GM20431 (cell line): ENCODE results near the gene CHCHD6.

Experiments used
- in situ Hi-C: fragments of 300-500 bp; cut with MseI, MboI; formaldehyde crosslinking; loops from one replicate; pipeline ENCODE4 v1.15.0; 2020; ENCODE audit warnings: low sequenced_read_pairs; ENCODE audit not compliant: unreplicated experiment

The CHCHD6 gene

DNA sequence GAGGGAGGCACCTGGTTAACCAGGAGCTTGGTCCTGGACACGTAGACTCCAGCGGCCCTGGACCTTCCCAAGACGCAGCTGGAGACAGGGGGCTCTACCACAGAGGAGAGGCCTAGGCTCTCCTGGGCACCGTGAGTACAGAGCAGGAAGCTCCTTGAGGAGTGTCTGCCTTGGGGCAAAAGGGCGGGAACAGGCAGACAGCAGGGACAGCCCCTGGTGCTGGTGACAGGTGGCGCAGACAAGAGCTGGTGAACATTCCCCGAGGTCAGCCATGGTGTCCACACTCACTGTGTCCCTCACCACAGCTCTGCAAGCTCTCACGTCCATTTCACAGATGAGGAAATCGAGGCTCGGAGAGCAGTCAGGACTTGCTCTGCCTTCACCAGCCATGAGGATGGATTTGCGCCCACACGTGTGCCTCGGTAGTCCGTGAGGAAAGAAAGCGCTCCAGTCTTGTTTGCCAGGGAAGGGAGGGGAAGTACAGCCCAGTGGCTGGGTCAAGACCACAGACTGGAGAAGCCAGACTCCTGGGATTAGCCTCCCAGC is 276.3 kb downstream of the CHCHD6 start:
- in situ Hi-C loops = loop anchor here (10.0 kb wide), 1 partner anchor 226 kb away; no protein-coding TSS in a partner anchor

GRCh38 chr3:126982126-126982470 is 278.1 kb downstream of the CHCHD6 start:
- in situ Hi-C loops = loop anchor here (10.0 kb wide), 1 partner anchor 227 kb away; no protein-coding TSS in a partner anchor

- in situ Hi-C loops = loop anchor here (10.0 kb wide), 1 partner anchor 228 kb away; no protein-coding TSS in a partner anchor
Observed at GRCh38 chr3:126982471-126983175, 278.6 kb downstream of the CHCHD6 start, which contains the start of gene PLXNA1. Gene PLXNA1 (plus strand): TSS chr3:126983115. CDS start chr3:126988594, 5,479 bp downstream.

DNA sequence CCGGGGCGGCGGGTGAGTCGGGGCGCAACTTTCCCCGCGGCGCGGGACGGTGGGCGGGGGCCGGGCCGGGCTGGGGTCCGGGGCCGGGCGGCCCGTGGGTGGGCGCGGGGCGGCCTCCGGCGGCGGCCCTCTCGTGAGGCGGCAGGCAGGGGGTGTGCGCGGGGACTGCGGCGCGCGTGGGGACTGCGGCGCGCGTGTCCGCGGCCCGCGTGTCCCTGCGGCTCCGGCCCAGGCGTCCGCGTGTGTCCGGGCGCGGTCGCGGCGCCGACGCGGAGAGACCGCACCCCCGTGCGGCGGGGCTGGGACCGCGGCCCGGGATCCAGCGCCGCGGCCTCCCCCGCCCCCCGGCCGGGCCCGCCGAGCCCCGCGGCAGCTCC is 279.2 kb downstream of the CHCHD6 start:
- in situ Hi-C loops = loop anchor here (10.0 kb wide), 1 partner anchor 228 kb away; no protein-coding TSS in a partner anchor

- in situ Hi-C loops = loop anchor here (10.0 kb wide), 1 partner anchor 229 kb away; no protein-coding TSS in a partner anchor
Observed at GRCh38 chr3:126983653-126984390, 279.8 kb downstream of the CHCHD6 start.

GRCh38 chr3:126984391-126985131 is 280.5 kb downstream of the CHCHD6 start:
- in situ Hi-C loops = loop anchor here (10.0 kb wide), 1 partner anchor 230 kb away; no protein-coding TSS in a partner anchor

- in situ Hi-C loops = loop anchor here (10.0 kb wide), 1 partner anchor 231 kb away; no protein-coding TSS in a partner anchor
Observed at GRCh38 chr3:126985132-126985985, 281.3 kb downstream of the CHCHD6 start.

- in situ Hi-C loops = loop anchor here (10.0 kb wide), 1 partner anchor 231 kb away; no protein-coding TSS in a partner anchor
Observed at GRCh38 chr3:126986001-126986400, 282.0 kb downstream of the CHCHD6 start.

DNA sequence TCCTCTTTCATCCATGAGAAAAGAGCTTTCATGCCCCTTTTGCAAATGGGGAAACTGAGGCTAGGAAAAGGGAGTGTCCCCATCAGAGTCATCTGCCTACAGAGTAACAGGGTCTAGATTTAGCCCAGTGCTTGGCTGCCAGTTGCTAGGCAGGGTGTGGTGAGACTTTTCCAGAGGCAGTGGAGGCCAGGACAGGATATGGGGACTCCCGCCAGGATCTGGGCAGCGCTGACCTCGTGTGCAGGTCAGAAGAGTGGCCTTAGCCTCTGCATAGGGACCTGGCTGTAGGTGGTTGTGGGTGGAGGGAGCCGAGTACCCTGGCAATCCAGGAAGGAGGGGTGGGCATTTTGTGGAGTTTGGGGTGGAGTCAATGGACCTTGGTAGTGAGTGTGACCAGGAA is 283.1 kb downstream of the CHCHD6 start:
- in situ Hi-C loops = loop anchor here (10.0 kb wide), 1 partner anchor 232 kb away; no protein-coding TSS in a partner anchor

DNA sequence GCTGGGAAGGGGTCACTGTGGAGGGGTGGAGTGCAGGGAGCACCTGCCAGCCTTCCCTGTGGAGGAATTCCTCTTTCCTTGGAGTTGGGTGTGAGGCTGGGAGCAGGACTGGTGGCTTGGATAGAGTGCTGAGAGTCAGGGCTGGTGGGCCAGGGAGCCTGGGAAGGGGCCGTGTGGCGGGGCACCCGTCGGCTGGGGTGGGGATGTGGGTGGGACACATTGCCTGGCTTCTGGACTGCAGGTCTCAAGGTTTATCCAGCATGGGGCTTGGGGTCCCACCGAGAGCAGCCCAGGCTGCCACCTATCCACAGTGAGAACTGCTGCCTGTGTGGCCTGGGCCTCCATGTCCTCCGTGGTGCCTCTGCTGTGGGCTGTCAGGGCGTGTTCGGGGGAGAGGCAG is 283.6 kb downstream of the CHCHD6 start:
- in situ Hi-C loops = loop anchor here (10.0 kb wide), 1 partner anchor 233 kb away; no protein-coding TSS in a partner anchor

- in situ Hi-C loops = loop anchor here (10.0 kb wide), 1 partner anchor 234 kb away; no protein-coding TSS in a partner anchor
Observed at GRCh38 chr3:126988451-126989021, 284.5 kb downstream of the CHCHD6 start.

DNA sequence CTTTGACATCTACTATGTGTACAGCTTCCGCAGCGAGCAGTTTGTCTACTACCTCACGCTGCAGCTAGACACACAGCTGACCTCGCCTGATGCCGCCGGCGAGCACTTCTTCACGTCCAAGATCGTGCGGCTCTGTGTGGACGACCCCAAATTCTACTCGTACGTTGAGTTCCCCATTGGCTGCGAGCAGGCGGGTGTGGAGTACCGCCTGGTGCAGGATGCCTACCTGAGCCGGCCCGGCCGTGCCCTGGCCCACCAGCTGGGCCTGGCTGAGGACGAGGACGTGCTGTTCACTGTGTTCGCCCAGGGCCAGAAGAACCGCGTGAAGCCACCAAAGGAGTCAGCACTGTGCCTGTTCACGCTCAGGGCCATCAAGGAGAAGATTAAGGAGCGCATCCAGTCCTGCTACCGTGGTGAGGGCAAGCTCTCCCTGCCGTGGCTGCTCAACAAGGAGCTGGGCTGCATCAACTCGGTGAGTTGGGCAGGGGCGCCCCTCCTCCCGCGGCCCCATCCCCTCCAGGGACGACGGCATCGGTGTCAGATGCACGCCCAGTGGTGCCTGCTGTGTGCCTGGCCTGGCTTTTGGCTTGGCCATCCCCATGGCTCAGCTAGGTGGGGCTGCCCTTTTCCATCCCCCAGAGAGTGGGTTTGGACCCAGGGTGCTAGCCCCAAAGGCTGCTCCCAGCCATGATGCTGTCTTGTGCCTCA is 285.4 kb downstream of the CHCHD6 start:
- in situ Hi-C loops = loop anchor here (10.0 kb wide), 1 partner anchor 235 kb away; no protein-coding TSS in a partner anchor

DNA sequence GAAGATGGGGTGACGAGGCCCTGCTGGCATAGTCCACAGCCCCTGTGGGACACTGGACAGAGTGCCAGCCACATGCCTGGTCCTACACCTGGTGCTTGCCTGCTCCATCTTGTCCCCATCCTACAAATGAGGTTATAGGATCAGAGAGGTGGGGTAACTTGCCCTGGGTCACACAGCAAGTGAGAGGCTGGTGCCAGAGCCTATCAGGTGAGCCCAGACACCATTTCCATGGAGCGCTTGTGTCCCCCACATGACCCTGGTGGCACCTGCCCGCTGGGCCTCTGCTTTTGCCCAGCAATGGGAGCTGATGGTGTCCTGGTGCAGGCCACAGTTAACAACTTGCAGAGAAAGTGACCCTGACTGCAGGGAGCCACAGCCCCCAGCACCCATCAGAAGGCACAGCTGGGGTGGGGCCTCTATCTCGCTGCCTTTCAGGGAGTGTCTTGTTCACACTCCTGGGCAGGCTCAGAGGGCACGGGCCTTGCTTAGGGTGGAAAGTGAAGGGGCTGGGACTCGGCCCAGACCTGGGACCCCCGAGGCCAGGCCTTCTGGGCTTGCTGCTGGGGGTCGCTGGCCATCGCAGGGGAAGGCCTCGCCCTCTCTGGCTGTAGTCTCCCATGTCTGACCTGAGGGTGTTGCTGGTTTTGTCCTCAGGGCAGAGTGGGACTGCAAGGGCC is 286.1 kb downstream of the CHCHD6 start:
- in situ Hi-C loops = no loop called here

DNA sequence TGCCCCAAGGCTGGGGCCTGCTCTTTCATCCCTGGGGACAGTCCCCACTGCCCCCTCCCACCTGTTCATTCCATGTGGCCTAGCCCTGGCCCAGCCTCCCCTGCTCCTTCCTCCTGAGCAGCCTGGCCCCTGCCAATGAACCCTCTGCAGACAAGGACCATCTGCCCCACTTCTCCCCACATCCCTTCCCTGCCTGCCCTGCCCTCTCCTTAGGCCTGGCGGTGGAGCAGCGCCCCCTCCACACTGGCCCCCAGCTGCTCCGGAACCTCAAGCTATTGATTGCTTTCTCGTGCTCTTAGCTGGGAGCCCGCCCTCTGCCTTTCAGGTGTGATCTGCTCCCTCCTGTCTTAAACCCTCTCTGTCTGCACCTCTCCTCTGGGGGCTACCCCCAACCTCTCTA is 286.9 kb downstream of the CHCHD6 start:
- in situ Hi-C loops = no loop called here

GRCh38 chr3:126991366-126992200 is 287.5 kb downstream of the CHCHD6 start:
- in situ Hi-C loops = no loop called here

- in situ Hi-C loops = no loop called here
Observed at GRCh38 chr3:126992216-126992615, 288.2 kb downstream of the CHCHD6 start.

- in situ Hi-C loops = no loop called here
Observed at GRCh38 chr3:126992776-126993175, 288.7 kb downstream of the CHCHD6 start.
